Activated T-helper 17 cell treated with anti-CD3 and anti-CD28 coated beads, Interleukin-2, amount 50 U/mL, for 72 hours (primary cell): ENCODE results near the gene LDB1. TPM values are rescaled to one million over a fixed set of nuclear protein-coding genes. Genes with fewer than 3 reads are reported as not detected.

ENCODE experiments used
- ATAC-seq: fragments of 150-1000 bp; cut with Tn5 transposase; replicated peaks from 2 replicates; pipeline ENCODE4 v1.10.0; 2021; ENCODE audit warnings: mild to moderate bottlenecking, moderate library complexity
- H3K27ac Mint-ChIP-seq: one replicate; pipeline ENCODE4 v1.8.0; 2022; ENCODE audit warnings: mixed read lengths
- H3K27me3 Mint-ChIP-seq: one replicate; pipeline ENCODE4 v1.8.0; 2022; ENCODE audit warnings: mixed read lengths
- H3K36me3 Mint-ChIP-seq: one replicate; pipeline ENCODE4 v1.8.0; 2022; ENCODE audit warnings: low read depth, mild to moderate bottlenecking, mixed read lengths
- H3K4me1 Mint-ChIP-seq: one replicate; pipeline ENCODE4 v1.8.0; 2022; ENCODE audit warnings: mixed read lengths
- H3K4me3 Mint-ChIP-seq: one replicate; pipeline ENCODE4 v1.8.0; 2022; ENCODE audit warnings: mild to moderate bottlenecking, mixed read lengths
- H3K9me3 Mint-ChIP-seq: one replicate; pipeline ENCODE4 v1.8.0; 2022; ENCODE audit warnings: mixed read lengths
- total RNA-seq, 2 donors: library from RNA; stranded (reverse); gene quantifications; one replicate each; pipeline ENCODE4 v1.2.3, GENCODE V29; 2022

The LDB1 gene
- total RNA-seq, 2 donors from 2014 or later: 93.6 to 99.1 TPM

GRCh38 chr10:102111276-102111675, 8.9 kb downstream of the LDB1 start:
- ATAC-seq: no peak
- H3K27ac Mint-ChIP-seq: no peak overlapping the region
- no peaks in the 10 kb centered on the region for H3K27me3 Mint-ChIP-seq

GRCh38 chr10:102109166-102110116, 10.7 kb downstream of the LDB1 start:
- peaks cover 60% of the 10 kb centered on the region for H3K36me3 Mint-ChIP-seq
- no peak overlapping the region for H3K27ac Mint-ChIP-seq
- no peak for ATAC-seq
- H3K27me3 Mint-ChIP-seq: no peaks in the 10 kb centered on the region
- H3K4me1 Mint-ChIP-seq: peaks cover 14% of the 10 kb centered on the region
- no peak overlapping the region for H3K4me3 Mint-ChIP-seq
- H3K9me3 Mint-ChIP-seq: no peaks in the 10 kb centered on the region

More at GRCh38 chr10:102111276-102111675, 8.9 kb downstream of the LDB1 start:
- no peak overlapping the region for H3K4me3 Mint-ChIP-seq
- H3K9me3 Mint-ChIP-seq: no peaks in the 10 kb centered on the region
- peaks cover 15% of the 10 kb centered on the region for H3K4me1 Mint-ChIP-seq
- peaks cover 60% of the 10 kb centered on the region for H3K36me3 Mint-ChIP-seq

GRCh38 chr10:102106998-102107397, 13.2 kb downstream of the LDB1 start:
- H3K4me1 Mint-ChIP-seq: peaks cover 7% of the 10 kb centered on the region
- ATAC-seq: no peak
- H3K4me3 Mint-ChIP-seq: no peak overlapping the region
- H3K36me3 Mint-ChIP-seq: peaks cover 43% of the 10 kb centered on the region
- no peaks in the 10 kb centered on the region for H3K27me3 Mint-ChIP-seq
- H3K9me3 Mint-ChIP-seq: no peaks in the 10 kb centered on the region
- H3K27ac Mint-ChIP-seq: no peak overlapping the region

- Mint-ChIP-seq H3K4me3 (no peak overlapping the region), H3K27ac (peak overlapping the region; percentile 38), H3K36me3 (peaks cover 6% of the 10 kb centered on the region), H3K4me1 (peaks cover 7% of the 10 kb centered on the region), H3K27me3 (no peaks in the 10 kb centered on the region), H3K9me3 (no peaks in the 10 kb centered on the region)
- no peak for ATAC-seq
Measured at GRCh38 chr10:102102421-102102820, 17.7 kb downstream of the LDB1 start.

- peaks cover 7% of the 10 kb centered on the region for H3K4me1 Mint-ChIP-seq
- no peak for ATAC-seq
- peaks cover 6% of the 10 kb centered on the region for H3K36me3 Mint-ChIP-seq
- H3K27ac Mint-ChIP-seq: no peak overlapping the region
- no peaks in the 10 kb centered on the region for H3K9me3 Mint-ChIP-seq
- no peak overlapping the region for H3K4me3 Mint-ChIP-seq
- H3K27me3 Mint-ChIP-seq: no peaks in the 10 kb centered on the region
Measured at GRCh38 chr10:102101152-102101551, 19.0 kb downstream of the LDB1 start.

- H3K9me3 Mint-ChIP-seq: no peaks in the 10 kb centered on the region
- peaks cover 6% of the 10 kb centered on the region for H3K36me3 Mint-ChIP-seq
- no peak overlapping the region for H3K4me3 Mint-ChIP-seq
- ATAC-seq: no peak
- no peaks in the 10 kb centered on the region for H3K27me3 Mint-ChIP-seq
- no peak overlapping the region for H3K27ac Mint-ChIP-seq
- no peaks in the 10 kb centered on the region for H3K4me1 Mint-ChIP-seq
Measured at GRCh38 chr10:102096449-102096848, 23.7 kb downstream of the LDB1 start.

- H3K27me3 Mint-ChIP-seq: no peaks in the 10 kb centered on the region
- no peaks in the 10 kb centered on the region for H3K36me3 Mint-ChIP-seq
- H3K27ac Mint-ChIP-seq: no peak overlapping the region
- no peaks in the 10 kb centered on the region for H3K4me1 Mint-ChIP-seq
- no peak overlapping the region for H3K4me3 Mint-ChIP-seq
- no peak for ATAC-seq
- no peaks in the 10 kb centered on the region for H3K9me3 Mint-ChIP-seq
Measured at GRCh38 chr10:102090772-102091171, 29.4 kb downstream of the LDB1 start.

GRCh38 chr10:102086196-102086595, 34.0 kb downstream of the LDB1 start:
- no peak for ATAC-seq
- H3K36me3 Mint-ChIP-seq: no peaks in the 10 kb centered on the region
- H3K27me3 Mint-ChIP-seq: no peaks in the 10 kb centered on the region
- H3K4me1 Mint-ChIP-seq: no peaks in the 10 kb centered on the region
- no peaks in the 10 kb centered on the region for H3K9me3 Mint-ChIP-seq
- H3K27ac Mint-ChIP-seq: no peak overlapping the region
- H3K4me3 Mint-ChIP-seq: no peak overlapping the region

- no peak overlapping the region for H3K27ac Mint-ChIP-seq
- H3K4me1 Mint-ChIP-seq: no peaks in the 10 kb centered on the region
- no peaks in the 10 kb centered on the region for H3K36me3 Mint-ChIP-seq
- no peaks in the 10 kb centered on the region for H3K27me3 Mint-ChIP-seq
- ATAC-seq: no peak
- no peaks in the 10 kb centered on the region for H3K9me3 Mint-ChIP-seq
- H3K4me3 Mint-ChIP-seq: no peak overlapping the region
Measured at GRCh38 chr10:102085336-102085735, 34.8 kb downstream of the LDB1 start.

GRCh38 chr10:102083541-102083940, 36.6 kb downstream of the LDB1 start:
- H3K9me3 Mint-ChIP-seq: no peaks in the 10 kb centered on the region
- no peak overlapping the region for H3K27ac Mint-ChIP-seq
- no peak overlapping the region for H3K4me3 Mint-ChIP-seq
- no peaks in the 10 kb centered on the region for H3K4me1 Mint-ChIP-seq
- H3K36me3 Mint-ChIP-seq: no peaks in the 10 kb centered on the region
- no peaks in the 10 kb centered on the region for H3K27me3 Mint-ChIP-seq
- no peak for ATAC-seq

- H3K9me3 Mint-ChIP-seq: no peaks in the 10 kb centered on the region
- H3K4me3 Mint-ChIP-seq: no peak overlapping the region
- H3K27me3 Mint-ChIP-seq: no peaks in the 10 kb centered on the region
- H3K4me1 Mint-ChIP-seq: no peaks in the 10 kb centered on the region
- peak overlapping the region; percentile 53 for H3K27ac Mint-ChIP-seq
- no peaks in the 10 kb centered on the region for H3K36me3 Mint-ChIP-seq
- ATAC-seq: peak; percentile 94
Measured at GRCh38 chr10:102072673-102073527, 47.3 kb downstream of the LDB1 start.

- H3K9me3 Mint-ChIP-seq: no peaks in the 10 kb centered on the region
- H3K27me3 Mint-ChIP-seq: no peaks in the 10 kb centered on the region
- H3K4me3 Mint-ChIP-seq: no peak overlapping the region
- H3K27ac Mint-ChIP-seq: peak overlapping the region; percentile 83
- H3K36me3 Mint-ChIP-seq: no peaks in the 10 kb centered on the region
- peaks cover 3% of the 10 kb centered on the region for H3K4me1 Mint-ChIP-seq
- no peak for ATAC-seq
Measured at GRCh38 chr10:102069071-102069470, 51.1 kb downstream of the LDB1 start.

GRCh38 chr10:102068216-102068615, 52.0 kb downstream of the LDB1 start:
- H3K27ac Mint-ChIP-seq: peak overlapping the region; percentile 83
- H3K27me3 Mint-ChIP-seq: no peaks in the 10 kb centered on the region
- no peak overlapping the region for H3K4me3 Mint-ChIP-seq
- H3K9me3 Mint-ChIP-seq: no peaks in the 10 kb centered on the region
- no peaks in the 10 kb centered on the region for H3K36me3 Mint-ChIP-seq
- no peak for ATAC-seq
- peaks cover 6% of the 10 kb centered on the region for H3K4me1 Mint-ChIP-seq

GRCh38 chr10:102067091-102067916, 52.9 kb downstream of the LDB1 start:
- Mint-ChIP-seq H3K9me3 (no peaks in the 10 kb centered on the region), H3K4me3 (peak overlapping the region; percentile 35), H3K4me1 (peaks cover 6% of the 10 kb centered on the region), H3K36me3 (no peaks in the 10 kb centered on the region), H3K27me3 (no peaks in the 10 kb centered on the region), H3K27ac (peak overlapping the region; percentile 54)
- ATAC-seq: no peak
